Measurements from ENCODE around the gene SLC66A1. TPM values are rescaled to one million over a fixed set of nuclear protein-coding genes. Genes with fewer than 3 reads are reported as not detected.

SLC66A1 gene
- polyA plus RNA-seq, 3 donors: 15.3 to 19.3 (median 15.7) TPM

- no peak for DNase-seq
These were observed 12.0 kb downstream of the SLC66A1 start for GRCh38 chr1:19323987-19324664.

- DNase-seq: no peak
These were observed 12.5 kb downstream of the SLC66A1 start for GRCh38 chr1:19324665-19324990.

- DNase-seq: no peak
These were observed 13.3 kb downstream of the SLC66A1 start for GRCh38 chr1:19325368-19325957.

GRCh38 chr1:19325958-19326747, 14.0 kb downstream of the SLC66A1 start:
- no peak for DNase-seq

DNA sequence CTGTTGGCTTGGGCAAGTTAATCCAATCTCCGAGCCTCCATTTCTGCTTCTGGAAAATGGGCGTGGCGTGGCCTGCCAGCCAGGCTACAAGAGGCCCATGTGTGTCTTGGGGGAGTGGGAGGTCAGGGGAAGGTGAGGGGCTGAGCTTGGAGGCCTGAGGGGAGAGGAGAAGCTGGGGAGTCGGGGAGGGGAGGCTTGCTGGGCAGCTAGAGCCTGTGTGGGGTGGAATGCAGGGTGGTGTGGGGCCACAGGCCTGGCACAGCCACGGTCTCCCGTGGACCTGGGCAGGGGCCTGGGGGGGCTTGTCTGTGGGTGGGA, 14.6 kb downstream of the SLC66A1 start:
- no peak for DNase-seq

- no peak for DNase-seq
These were observed 15.2 kb downstream of the SLC66A1 start for GRCh38 chr1:19327301-19327700.

DNA sequence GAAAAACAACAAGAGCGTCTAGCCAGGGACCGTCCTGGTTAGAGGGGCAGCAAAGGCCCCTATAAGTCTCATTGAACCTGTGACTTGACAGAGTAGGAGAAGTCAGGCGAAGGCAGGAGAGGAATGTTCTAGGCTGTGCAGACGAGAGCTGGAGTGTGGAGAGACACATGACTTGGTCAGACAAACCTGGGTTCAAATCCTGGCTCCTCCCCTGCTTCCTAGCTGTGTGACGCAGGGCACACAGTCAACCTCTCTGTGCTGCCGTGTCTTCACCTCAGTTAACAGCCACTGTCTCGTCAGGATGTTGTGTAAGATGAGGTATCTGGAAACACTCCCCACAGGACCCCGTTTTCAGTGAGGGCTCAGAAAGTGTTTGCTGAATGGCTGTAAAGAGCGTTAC, 15.6 kb downstream of the SLC66A1 start:
- DNase-seq: no peak

- DNase-seq: no peak
These were observed 16.4 kb downstream of the SLC66A1 start for GRCh38 chr1:19328486-19328885.

- no peak for DNase-seq
These were observed 17.1 kb downstream of the SLC66A1 start for GRCh38 chr1:19329188-19329587.

- no peak for DNase-seq
These were observed 17.5 kb downstream of the SLC66A1 start for GRCh38 chr1:19329611-19330010.

DNA sequence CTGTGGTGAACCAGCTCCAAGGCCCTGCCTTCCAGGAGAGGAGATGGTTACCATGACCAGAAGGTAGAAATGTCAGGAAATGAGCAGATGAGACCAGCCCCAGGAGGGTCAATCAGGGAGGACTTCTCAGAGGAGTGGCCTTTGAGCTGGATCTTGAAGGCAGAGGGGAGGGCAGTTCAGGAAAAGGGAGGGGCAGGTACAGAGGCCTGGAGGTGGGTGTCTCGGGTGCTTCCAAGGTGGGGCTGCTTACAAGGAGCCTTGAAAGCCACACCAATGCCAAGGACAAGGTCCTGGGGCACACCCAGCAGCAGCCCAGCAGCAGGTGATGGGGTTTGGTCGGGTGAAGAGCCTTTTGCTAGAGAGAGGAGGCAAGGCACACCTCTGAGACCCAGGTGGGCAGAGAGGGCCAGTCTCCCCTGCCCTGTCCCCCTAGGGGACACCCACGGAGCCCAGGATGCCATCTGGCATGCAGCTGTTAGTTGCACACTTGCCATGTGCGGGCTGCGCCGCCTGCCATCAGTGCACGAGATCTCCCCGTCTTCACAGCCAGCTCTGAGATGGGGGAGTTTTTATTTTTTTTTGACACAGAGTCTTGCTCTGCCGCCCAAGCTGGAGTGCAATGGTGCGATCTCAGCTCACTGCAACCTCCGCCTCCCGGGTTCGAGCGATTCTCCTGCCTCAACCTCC, 18.5 kb downstream of the SLC66A1 start:
- no peak for DNase-seq

DNA sequence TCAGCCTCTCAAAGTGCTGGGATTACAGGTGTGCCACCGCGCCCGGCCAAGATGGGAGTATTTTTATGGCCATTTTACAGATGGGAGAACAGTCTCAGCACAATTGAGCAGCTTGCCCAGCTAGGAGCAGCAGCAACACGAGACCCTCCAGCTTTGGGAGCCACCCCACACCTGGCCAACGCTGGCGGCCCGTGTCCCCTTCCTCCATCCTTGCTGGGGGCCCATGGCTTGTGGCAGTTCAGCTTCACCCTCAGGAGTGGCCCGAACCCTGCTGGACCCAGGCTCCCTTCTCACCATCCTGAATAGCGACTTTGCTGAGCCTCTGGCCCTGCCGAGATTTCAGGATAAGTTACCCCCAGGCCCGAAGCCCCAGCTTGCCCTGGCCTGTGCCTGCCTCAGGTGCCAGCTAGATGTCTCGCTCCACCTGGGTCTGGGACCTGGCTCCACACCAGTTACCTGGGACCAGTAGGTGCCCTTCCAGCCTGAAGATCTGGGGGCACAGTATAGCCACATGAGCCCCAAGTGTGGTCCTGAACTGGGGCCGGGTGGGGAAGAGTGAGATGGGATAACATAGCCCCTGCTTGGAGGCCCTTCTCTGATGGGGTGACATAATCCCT, 19.2 kb downstream of the SLC66A1 start:
- no peak for DNase-seq

DNA sequence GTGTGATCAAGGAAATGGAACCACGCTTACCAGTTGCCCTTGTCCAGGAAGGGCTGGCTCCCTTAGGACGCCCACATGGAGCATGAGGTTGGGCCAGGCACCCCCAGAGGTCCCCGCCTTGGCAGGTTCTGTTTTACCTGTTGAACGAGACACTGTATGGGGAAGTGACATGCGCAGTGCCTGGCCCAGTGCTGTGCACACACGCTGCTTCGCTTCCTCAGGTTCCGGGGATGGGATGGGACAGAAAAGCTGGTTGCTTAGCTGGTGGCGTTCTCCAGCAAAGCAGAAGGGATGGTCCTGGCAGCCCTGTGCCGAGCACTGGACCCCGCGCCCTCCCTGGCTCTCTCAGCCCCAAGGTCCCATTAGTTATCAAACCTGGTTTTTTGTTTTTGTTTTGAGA, 20.7 kb downstream of the SLC66A1 start:
- DNase-seq: no peak

- no peak for DNase-seq
These were observed 21.6 kb downstream of the SLC66A1 start for GRCh38 chr1:19333587-19334354.

GRCh38 chr1:19336543-19336942, 24.4 kb downstream of the SLC66A1 start:
- DNase-seq: no peak

- DNase-seq: no peak
These were observed 25.2 kb downstream of the SLC66A1 start for GRCh38 chr1:19337289-19337688.

- no peak for DNase-seq
These were observed 26.2 kb downstream of the SLC66A1 start for GRCh38 chr1:19338323-19338762.

DNA sequence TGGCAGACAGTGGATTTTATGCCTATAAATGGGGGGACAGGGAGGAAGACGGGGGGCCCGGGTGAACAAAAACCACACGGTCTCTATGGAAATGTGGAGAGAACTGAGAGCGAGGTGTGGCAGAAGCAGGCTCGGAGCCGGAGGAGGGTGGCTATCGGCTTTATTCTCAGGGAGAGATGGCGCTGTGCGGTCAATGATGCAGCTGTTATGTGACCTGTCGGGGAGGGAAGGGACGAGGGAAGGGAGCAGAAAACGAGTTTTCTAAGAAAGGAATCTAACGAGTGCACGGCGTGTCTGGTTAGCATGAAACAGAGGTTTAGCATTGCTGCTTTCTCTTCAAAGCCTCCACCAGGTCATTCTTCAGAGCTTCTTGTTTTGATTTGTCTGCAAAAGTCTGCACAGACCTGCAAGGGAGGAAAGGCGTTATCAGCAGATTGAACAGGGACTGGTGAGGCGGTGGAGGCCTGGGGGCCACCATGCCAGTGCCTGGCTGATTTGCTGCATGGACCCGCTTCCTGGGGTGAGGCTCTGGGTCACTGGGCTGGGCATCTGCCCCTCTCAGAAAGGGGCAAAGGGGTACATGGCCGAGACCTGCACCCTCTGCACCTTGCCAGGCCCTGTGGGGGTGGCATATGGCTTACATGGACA, 27.2 kb downstream of the SLC66A1 start:
- DNase-seq: no peak

DNA sequence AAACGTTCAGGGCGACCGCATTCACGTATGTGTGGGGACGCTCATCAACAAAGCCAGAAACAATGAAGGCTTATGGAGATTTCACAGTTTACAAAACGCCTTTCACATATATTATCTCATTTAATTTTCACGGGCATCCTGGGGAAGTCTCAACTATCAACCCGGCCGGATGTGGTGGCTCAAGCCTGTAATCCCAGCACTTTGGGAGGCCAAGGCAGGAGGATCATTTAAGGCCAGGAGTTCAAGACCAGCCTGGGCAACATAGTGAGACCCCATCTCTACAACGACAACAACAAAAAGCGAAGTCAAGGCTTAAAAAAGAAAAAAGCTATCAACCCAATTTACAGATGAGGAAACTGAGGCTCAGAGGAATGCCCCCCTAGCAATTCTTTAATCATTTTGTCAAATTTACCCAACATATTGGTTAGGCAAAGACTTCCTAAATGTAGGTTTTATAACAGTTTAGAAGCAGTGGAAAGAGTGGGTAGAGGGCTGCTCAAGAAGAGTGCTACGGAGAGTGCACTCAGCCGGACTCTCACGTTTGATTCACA, 28.3 kb downstream of the SLC66A1 start:
- no peak for DNase-seq

- peak; percentile 55 for DNase-seq
These were observed 29.3 kb downstream of the SLC66A1 start for GRCh38 chr1:19341201-19342061.
